Skeletal muscle satellite cell (primary cell): ENCODE results near the gene FOXD4L3.
"Not testable (repeated sequence)": the region's sequence is repeated elsewhere in the genome, so short reads cannot be mapped to it uniquely, and the experiment has no call there.

Experiments
- H3K27me3 ChIP-seq: 2 replicates; pipeline ENCODE4 v1.7.0; 2013; ENCODE audit warnings: low read length; ENCODE audit not compliant: control insufficient read depth, insufficient read depth
- H3K36me3 ChIP-seq: 2 replicates; pipeline ENCODE4 v1.7.0; 2013; ENCODE audit warnings: mild to moderate bottlenecking, control low read depth, low read length; ENCODE audit not compliant: insufficient read depth
- H3K4me1 ChIP-seq: 2 replicates; pipeline ENCODE4 v1.7.0; 2013; ENCODE audit warnings: low read length; ENCODE audit not compliant: control insufficient read depth, insufficient read depth
- H3K4me2 ChIP-seq: 2 replicates; pipeline ENCODE4 v1.7.0; 2013; ENCODE audit warnings: mild to moderate bottlenecking, low read length
- H3K4me3 ChIP-seq: 2 replicates; pipeline ENCODE4 v1.7.0; 2013; ENCODE audit warnings: low read length
- H3K9ac ChIP-seq: 2 replicates; pipeline ENCODE4 v1.7.0; 2013; ENCODE audit warnings: mild to moderate bottlenecking, low read depth, low read length, moderate library complexity
- H3K9me3 ChIP-seq: replicated peaks from 2 replicates; pipeline ENCODE4 v1.7.0; 2013; ENCODE audit warnings: mild to moderate bottlenecking, control low read depth, low read length

The FOXD4L3 gene

GRCh38 chr9:68324518-68324917 lies 21.9 kb downstream of the FOXD4L3 start:
- H3K9ac ChIP-seq, H3K4me2 ChIP-seq, H3K9me3 ChIP-seq, H3K27me3 ChIP-seq, H3K4me3 ChIP-seq, H3K4me1 ChIP-seq, H3K36me3 ChIP-seq: not testable (repeated sequence)

GRCh38 chr9:68329106-68329505 lies 26.4 kb downstream of the FOXD4L3 start:
- H3K4me2 ChIP-seq, H3K4me3 ChIP-seq: not testable (repeated sequence)

GRCh38 chr9:68330531-68331173 lies 28.0 kb downstream of the FOXD4L3 start:
- not testable (repeated sequence) for H3K27me3 ChIP-seq, H3K36me3 ChIP-seq, H3K4me2 ChIP-seq, H3K9me3 ChIP-seq, H3K4me1 ChIP-seq, H3K4me3 ChIP-seq, H3K9ac ChIP-seq

More at GRCh38 chr9:68329106-68329505, 26.4 kb downstream of the FOXD4L3 start:
- not testable (repeated sequence) for H3K4me1 ChIP-seq, H3K9ac ChIP-seq, H3K27me3 ChIP-seq, H3K36me3 ChIP-seq, H3K9me3 ChIP-seq

GRCh38 chr9:68332122-68332521 lies 29.5 kb downstream of the FOXD4L3 start:
- not testable (repeated sequence) for H3K4me3 ChIP-seq, H3K36me3 ChIP-seq, H3K9me3 ChIP-seq, H3K27me3 ChIP-seq, H3K9ac ChIP-seq, H3K4me2 ChIP-seq, H3K4me1 ChIP-seq

GRCh38 chr9:68335935-68336334 lies 33.3 kb downstream of the FOXD4L3 start:
- H3K4me2 ChIP-seq, H3K9me3 ChIP-seq, H3K9ac ChIP-seq, H3K36me3 ChIP-seq, H3K4me1 ChIP-seq, H3K4me3 ChIP-seq, H3K27me3 ChIP-seq: not testable (repeated sequence)

GRCh38 chr9:68336639-68337339 lies 34.1 kb downstream of the FOXD4L3 start:
- not testable (repeated sequence) for H3K4me2 ChIP-seq, H3K4me3 ChIP-seq, H3K36me3 ChIP-seq, H3K4me1 ChIP-seq, H3K9ac ChIP-seq, H3K27me3 ChIP-seq, H3K9me3 ChIP-seq

- H3K4me3 ChIP-seq, H3K27me3 ChIP-seq, H3K36me3 ChIP-seq, H3K9me3 ChIP-seq, H3K4me2 ChIP-seq, H3K4me1 ChIP-seq, H3K9ac ChIP-seq: not testable (repeated sequence)
Measured at GRCh38 chr9:68338000-68338399, 35.3 kb downstream of the FOXD4L3 start.

GRCh38 chr9:68342265-68343025 lies 39.8 kb downstream of the FOXD4L3 start:
- H3K27me3 ChIP-seq, H3K9ac ChIP-seq, H3K4me3 ChIP-seq, H3K4me1 ChIP-seq, H3K36me3 ChIP-seq, H3K9me3 ChIP-seq, H3K4me2 ChIP-seq: not testable (repeated sequence)

- not testable (repeated sequence) for H3K4me2 ChIP-seq, H3K9ac ChIP-seq
Measured at GRCh38 chr9:68343242-68343641, 40.6 kb downstream of the FOXD4L3 start.

GRCh38 chr9:68343992-68344391 lies 41.3 kb downstream of the FOXD4L3 start:
- H3K4me1 ChIP-seq, H3K9me3 ChIP-seq, H3K9ac ChIP-seq, H3K4me3 ChIP-seq, H3K27me3 ChIP-seq, H3K4me2 ChIP-seq, H3K36me3 ChIP-seq: not testable (repeated sequence)

More at GRCh38 chr9:68343242-68343641, 40.6 kb downstream of the FOXD4L3 start:
- not testable (repeated sequence) for H3K4me1 ChIP-seq, H3K4me3 ChIP-seq, H3K36me3 ChIP-seq, H3K27me3 ChIP-seq, H3K9me3 ChIP-seq

- not testable (repeated sequence) for H3K36me3 ChIP-seq, H3K9me3 ChIP-seq, H3K4me1 ChIP-seq, H3K4me3 ChIP-seq, H3K27me3 ChIP-seq, H3K4me2 ChIP-seq, H3K9ac ChIP-seq
Measured at GRCh38 chr9:68351689-68352088, 49.0 kb downstream of the FOXD4L3 start.
